AML-193 (cell line): ENCODE measurements around the gene ASMTL.
"Not testable (repeated sequence)": the region's sequence is repeated elsewhere in the genome, so short reads cannot be mapped to it uniquely, and the experiment has no call there.

Experiments used
- DNase-seq, 2 experiments: peaks; one replicate each; lab custom pipeline; 2025; lab: John Stamatoyannopoulos, UW

ASMTL gene

GRCh38 chrX:1403867-1404266, 48.8 kb downstream of the ASMTL start:
- DNase-seq = not testable (repeated sequence)

GRCh38 chrX:1403228-1403627, 49.5 kb downstream of the ASMTL start:
- DNase-seq = no peak

GRCh38 chrX:1401611-1402430, 50.9 kb downstream of the ASMTL start:
- no peak for DNase-seq

- DNase-seq = no peak
These were observed 51.8 kb downstream of the ASMTL start for GRCh38 chrX:1400742-1401471.

- no peak for DNase-seq
These were observed 52.7 kb downstream of the ASMTL start for GRCh38 chrX:1400049-1400448.

- DNase-seq = no peak
These were observed 54.0 kb downstream of the ASMTL start for GRCh38 chrX:1398431-1399340.

GRCh38 chrX:1397441-1398270, 55.1 kb downstream of the ASMTL start:
- DNase-seq = no peak

- DNase-seq = no peak
These were observed 55.7 kb downstream of the ASMTL start for GRCh38 chrX:1397001-1397400.

- DNase-seq = no peak
These were observed 57.0 kb downstream of the ASMTL start for GRCh38 chrX:1395646-1396216.

- no peak for DNase-seq
These were observed 57.8 kb downstream of the ASMTL start for GRCh38 chrX:1394731-1395501.

GRCh38 chrX:1393871-1394615, 58.7 kb downstream of the ASMTL start:
- DNase-seq = no peak

GRCh38 chrX:1392376-1393068, 60.2 kb downstream of the ASMTL start:
- no peak for DNase-seq

GRCh38 chrX:1391707-1392375, 60.9 kb downstream of the ASMTL start, which contains the start of gene SLC25A6:
TSS of gene SLC25A6 (minus strand) at chrX:1392113. CDS start at chrX:1392009, 104 bp downstream.
- no peak for DNase-seq

GRCh38 chrX:1391370-1391706, 61.4 kb downstream of the ASMTL start:
- no peak for DNase-seq

GRCh38 chrX:1390621-1391369, 61.9 kb downstream of the ASMTL start:
- DNase-seq = no peak

GRCh38 chrX:1389993-1390285, 62.8 kb downstream of the ASMTL start:
- no peak for DNase-seq

- DNase-seq = no peak
These were observed 63.3 kb downstream of the ASMTL start for GRCh38 chrX:1389181-1389992.
